SK-N-SH (cell line): ENCODE results near the gene TXNDC17. TPM values are rescaled to one million over a fixed set of nuclear protein-coding genes. Genes with fewer than 3 reads are reported as not detected.

Experiments
- CTCF ChIA-PET: fragments of 300-600, 350-600 bp; formaldehyde crosslinking; extraction: SDS; loops from one replicate; lab custom pipeline; 2021; lab: Yijun Ruan, JAX
- POLR2A ChIA-PET: fragments of 350-600 bp; sonication (Branson Sonifier 250); formaldehyde crosslinking; extraction: SDS; loops from one replicate; lab custom pipeline; 2020; ENCODE audit warnings: antibody characterized with exemption, inconsistent platforms; lab: Yijun Ruan, JAX
- DNase-seq: peaks from one replicate; pipeline ENCODE4 v3.0.0; 2012
- H2AFZ ChIP-seq: fragments of 200-600 bp; sonication (generic); 2 replicates; pipeline ENCODE4 v1.8.1; 2016; ENCODE audit warnings: antibody characterized with exemption, mild to moderate bottlenecking, low read depth
- H3F3A ChIP-seq: fragments of 200-600 bp; sonication (generic); replicated peaks from 2 replicates; pipeline ENCODE3; 2016; ENCODE audit warnings: antibody characterized with exemption, mild to moderate bottlenecking; ENCODE audit not compliant: insufficient read depth
- H3K27ac ChIP-seq, 2 experiments: fragments of 200-500 bp in 1 of 2; fragments of 200-600 bp in 1 of 2; sonication (Bioruptor generic) in 1 of 2; sonication (generic), shearing (Covaris generic) in 1 of 2; 2 replicates each; pipeline versions ENCODE4 v1.5.1 to v1.6.1; 2014 to 2016; ENCODE audit warnings: low read depth in 2 of 2, inconsistent platforms in 1 of 2, low read length in 1 of 2, mild to moderate bottlenecking in 1 of 2, mixed read lengths in 1 of 2
- H3K27me3 ChIP-seq: fragments of 200-600 bp; sonication (generic), shearing (Covaris generic); 2 replicates; pipeline ENCODE4 v1.6.1; 2016; ENCODE audit warnings: mixed run types; ENCODE audit not compliant: insufficient read depth
- H3K36me3 ChIP-seq, 2 experiments: fragments of 200-500 bp in 1 of 2; fragments of 200-600 bp in 1 of 2; sonication (Bioruptor generic) in 1 of 2; sonication (generic) in 1 of 2; replicated peaks in 1 of 2; 2 replicates each; pipeline versions ENCODE3 to v1.5.1; 2014 to 2016; ENCODE audit warnings: low read length in 1 of 2, mild to moderate bottlenecking in 1 of 2; ENCODE audit not compliant: insufficient read depth in 2 of 2, control insufficient read depth in 1 of 2
- H3K4me1 ChIP-seq, 2 experiments: fragments of 200-500 bp in 1 of 2; fragments of 200-600 bp in 1 of 2; sonication (Bioruptor generic) in 1 of 2; sonication (generic), shearing (Covaris generic) in 1 of 2; 2 replicates each; pipeline versions ENCODE4 v1.5.1 to v1.6.1; 2014 to 2016; ENCODE audit warnings: low read depth in 1 of 2, low read length in 1 of 2, mixed run types in 1 of 2; ENCODE audit not compliant: insufficient read depth in 2 of 2, control insufficient read depth in 1 of 2
- H3K4me2 ChIP-seq: fragments of 200-600 bp; sonication (generic), shearing (Covaris generic); 2 replicates; pipeline ENCODE4 v1.6.1; 2017; ENCODE audit warnings: mixed run types
- H3K4me3 ChIP-seq, 2 experiments: fragments of 200-500 bp in 1 of 2; fragments of 200-600 bp in 1 of 2; sonication (Bioruptor generic) in 1 of 2; sonication (generic), shearing (Covaris generic) in 1 of 2; 2 replicates each; pipeline versions ENCODE4 v1.5.1 to v1.8.1; 2014 to 2016; ENCODE audit warnings: low read depth in 2 of 2, inconsistent platforms in 1 of 2, low read length in 1 of 2, mild to moderate bottlenecking in 1 of 2, mixed read lengths in 1 of 2, moderate library complexity in 1 of 2
- H3K79me2 ChIP-seq: fragments of 200-600 bp; sonication (generic); 2 replicates; pipeline ENCODE4 v1.8.1; 2017; ENCODE audit warnings: mild to moderate bottlenecking; ENCODE audit not compliant: insufficient read depth
- H3K9ac ChIP-seq: fragments of 200-600 bp; sonication (generic); 2 replicates; pipeline ENCODE4 v1.6.1; 2017; ENCODE audit warnings: mixed run types
- H3K9me2 ChIP-seq: fragments of 200-600 bp; sonication (generic); 2 replicates; pipeline ENCODE4 v1.6.1; 2017; ENCODE audit warnings: mixed run types
- H3K9me3 ChIP-seq: fragments of 200-600 bp; sonication (generic); 2 replicates; pipeline ENCODE4 v1.6.1; 2017; ENCODE audit warnings: mixed run types, mild to moderate bottlenecking, moderate library complexity
- H4K20me1 ChIP-seq: fragments of 200-600 bp; sonication (generic); 2 replicates; pipeline ENCODE4 v1.6.1; 2017; ENCODE audit warnings: mild to moderate bottlenecking, mixed run types; ENCODE audit not compliant: insufficient read depth
- CHD2 ChIP-seq: fragments of 150-350 bp; IDR thresholded peaks from 2 replicates; pipeline ENCODE4 v1.6.1; 2018; ENCODE audit warnings: low read length; ENCODE audit not compliant: partially characterized antibody
- ELF1 ChIP-seq: IDR thresholded peaks from 2 replicates; pipeline ENCODE4 v1.4.0; 2012
- EZH2phosphoT487 ChIP-seq: fragments of 200-600 bp; sonication (generic); IDR thresholded peaks from 2 replicates; pipeline ENCODE4 v1.6.1; 2017; ENCODE audit warnings: low read depth, mixed run types, mild to moderate bottlenecking, antibody characterized with exemption, moderate library complexity, borderline replicate concordance
- GATA2 ChIP-seq: sonication (generic); formaldehyde crosslinking; IDR thresholded peaks from 2 replicates; pipeline ENCODE4 v1.5.0; 2020; ENCODE audit warnings: mild to moderate bottlenecking, missing genetic modification reagents
- MEF2A ChIP-seq: IDR thresholded peaks from 2 replicates; pipeline ENCODE4 v1.4.0; 2012; ENCODE audit warnings: low read depth, borderline replicate concordance
- NFIC ChIP-seq: IDR thresholded peaks from 2 replicates; pipeline ENCODE4 v1.4.0; 2012; ENCODE audit warnings: borderline replicate concordance
- POLR2AphosphoS5 ChIP-seq: IDR thresholded peaks from 2 replicates; pipeline ENCODE4 v1.6.1; 2012; ENCODE audit warnings: low read depth, low read length
- RCOR1 ChIP-seq: fragments of 150-350 bp; IDR thresholded peaks from 2 replicates; pipeline ENCODE4 v1.6.1; 2017; ENCODE audit warnings: antibody characterized with exemption, low read length
- SMC3 ChIP-seq: IDR thresholded peaks from 2 replicates; pipeline ENCODE4 v1.6.1; 2012; ENCODE audit warnings: low read depth, low read length, improper control_type of control experiment
- TAF1 ChIP-seq: IDR thresholded peaks from 2 replicates; pipeline ENCODE4 v1.6.1; 2012; ENCODE audit warnings: low read depth, mild to moderate bottlenecking, low read length, moderate library complexity, borderline replicate concordance
- TEAD4 ChIP-seq: IDR thresholded peaks from 2 replicates; pipeline ENCODE4 v1.4.0; 2012; ENCODE audit warnings: mild to moderate bottlenecking, borderline replicate concordance; ENCODE audit not compliant: insufficient read depth
- WGBS: methylation state at CpG from one replicate; pipeline ENCODE4 v1.1.6; 2017; ENCODE audit warnings: low lambda C conversion rate; 5-methylcytosine and 5-hydroxymethylcytosine counted together
- polyA plus RNA-seq, 3 experiments: library from polyadenylated mRNA; depleted of rRNA; stranded (reverse); fragments of >200 nt; gene quantifications; 2 replicates each; pipeline ENCODE4 v1.2.3, GENCODE V29; 2012
- TF ChIP-seq, protein P1 (sequence below): IDR thresholded peaks from 2 replicates; pipeline ENCODE4 v1.4.0; 2012; ENCODE audit warnings: low read depth
- TF ChIP-seq, protein P2 (sequence below): IDR thresholded peaks from 2 replicates; pipeline ENCODE4 v1.4.0; 2012; ENCODE audit warnings: low read depth, borderline replicate concordance
- TF ChIP-seq, protein P3 (sequence below): fragments of 150-350 bp; IDR thresholded peaks from 2 replicates; pipeline ENCODE4 v1.6.1; 2016; ENCODE audit warnings: mild to moderate bottlenecking, low read depth, low read length
- TF ChIP-seq, protein P4 (sequence below): IDR thresholded peaks from 2 replicates; pipeline ENCODE4 v1.4.0; 2012; ENCODE audit warnings: low read depth, borderline replicate concordance
- TF ChIP-seq, protein P5 (sequence below): fragments of 150-350 bp; IDR thresholded peaks from 2 replicates; pipeline ENCODE4 v1.6.1; 2017; ENCODE audit warnings: antibody characterized with exemption, low read length, low read depth, borderline replicate concordance

The TXNDC17 gene
- polyA plus RNA-seq, 1 of the 3 experiments (the other 2 are of a cell fraction) = 644 TPM

DNA sequence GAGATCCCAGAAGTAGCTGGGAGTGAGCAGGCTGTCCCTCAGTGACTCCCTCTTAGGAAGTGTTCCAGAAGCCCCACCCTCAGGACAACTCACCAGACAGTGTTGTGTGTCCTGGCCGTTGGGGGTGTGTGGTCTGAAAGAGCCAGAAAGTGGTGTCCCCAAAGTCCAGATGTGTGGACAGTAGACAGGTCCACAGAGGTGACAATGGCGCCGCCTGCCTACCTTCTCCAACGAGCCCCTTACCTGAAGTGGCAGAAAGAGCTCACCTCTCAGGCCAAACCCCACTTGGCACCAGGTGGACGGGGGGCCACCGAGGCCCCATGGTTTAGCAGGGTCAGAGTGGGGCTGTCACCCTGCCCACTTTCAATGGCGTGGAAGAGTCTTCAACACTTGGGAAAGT, 30.6 kb downstream of the TXNDC17 start:
- CTCF ChIA-PET = interaction anchor here (1.1 to 1.4 kb wide), 2 partner anchors 31 to 171 kb away, joined by 3 read pairs; no protein-coding TSS in a partner anchor

DNA sequence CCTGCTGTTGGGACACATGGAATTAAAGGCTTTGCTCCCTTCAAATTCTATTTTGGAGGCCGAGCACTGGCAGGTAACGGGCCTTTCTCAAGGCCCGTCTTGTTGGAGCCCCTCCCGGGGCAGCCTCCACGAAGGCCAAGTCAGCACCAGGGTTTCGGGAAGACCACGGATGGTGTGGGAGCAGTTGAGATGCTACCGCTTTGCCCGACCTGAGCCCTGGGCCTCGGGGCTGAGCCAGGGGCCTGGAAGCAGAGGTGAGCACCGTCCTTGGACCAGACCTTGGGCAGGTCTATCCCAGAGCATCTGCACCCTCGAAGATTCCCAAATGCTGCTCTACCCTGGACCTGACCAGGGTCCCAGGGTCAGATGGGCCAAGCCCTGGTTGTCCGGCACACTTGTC, 33.7 kb downstream of the TXNDC17 start:
- WGBS = 48% methylated on average over 11 of the region's 13 CpGs
- POLR2A ChIA-PET = no interaction called here
- DNase-seq = no peak
- no peak for TF ChIP-seq POLR2AphosphoS5
- TF ChIP-seq, protein P1, sequence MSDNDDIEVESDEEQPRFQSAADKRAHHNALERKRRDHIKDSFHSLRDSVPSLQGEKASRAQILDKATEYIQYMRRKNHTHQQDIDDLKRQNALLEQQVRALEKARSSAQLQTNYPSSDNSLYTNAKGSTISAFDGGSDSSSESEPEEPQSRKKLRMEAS = no peak
- TF ChIP-seq, protein P2, sequence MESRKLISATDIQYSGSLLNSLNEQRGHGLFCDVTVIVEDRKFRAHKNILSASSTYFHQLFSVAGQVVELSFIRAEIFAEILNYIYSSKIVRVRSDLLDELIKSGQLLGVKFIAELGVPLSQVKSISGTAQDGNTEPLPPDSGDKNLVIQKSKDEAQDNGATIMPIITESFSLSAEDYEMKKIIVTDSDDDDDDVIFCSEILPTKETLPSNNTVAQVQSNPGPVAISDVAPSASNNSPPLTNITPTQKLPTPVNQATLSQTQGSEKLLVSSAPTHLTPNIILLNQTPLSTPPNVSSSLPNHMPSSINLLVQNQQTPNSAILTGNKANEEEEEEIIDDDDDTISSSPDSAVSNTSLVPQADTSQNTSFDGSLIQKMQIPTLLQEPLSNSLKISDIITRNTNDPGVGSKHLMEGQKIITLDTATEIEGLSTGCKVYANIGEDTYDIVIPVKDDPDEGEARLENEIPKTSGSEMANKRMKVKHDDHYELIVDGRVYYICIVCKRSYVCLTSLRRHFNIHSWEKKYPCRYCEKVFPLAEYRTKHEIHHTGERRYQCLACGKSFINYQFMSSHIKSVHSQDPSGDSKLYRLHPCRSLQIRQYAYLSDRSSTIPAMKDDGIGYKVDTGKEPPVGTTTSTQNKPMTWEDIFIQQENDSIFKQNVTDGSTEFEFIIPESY = no peak
- TF ChIP-seq RCOR1 = no peak
- no peak for TF ChIP-seq GATA2 (CRISPR knock-in tag)
- no peak for TF ChIP-seq TAF1
- TF ChIP-seq CHD2 = no peak
- TF ChIP-seq, protein P3, sequence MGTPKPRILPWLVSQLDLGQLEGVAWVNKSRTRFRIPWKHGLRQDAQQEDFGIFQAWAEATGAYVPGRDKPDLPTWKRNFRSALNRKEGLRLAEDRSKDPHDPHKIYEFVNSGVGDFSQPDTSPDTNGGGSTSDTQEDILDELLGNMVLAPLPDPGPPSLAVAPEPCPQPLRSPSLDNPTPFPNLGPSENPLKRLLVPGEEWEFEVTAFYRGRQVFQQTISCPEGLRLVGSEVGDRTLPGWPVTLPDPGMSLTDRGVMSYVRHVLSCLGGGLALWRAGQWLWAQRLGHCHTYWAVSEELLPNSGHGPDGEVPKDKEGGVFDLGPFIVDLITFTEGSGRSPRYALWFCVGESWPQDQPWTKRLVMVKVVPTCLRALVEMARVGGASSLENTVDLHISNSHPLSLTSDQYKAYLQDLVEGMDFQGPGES = no peak
- TF ChIP-seq EZH2phosphoT487 = no peak

More for the DNA sequence above, 30.6 kb downstream of the TXNDC17 start:
- TF ChIP-seq, protein P3 = no peak
- no peak for TF ChIP-seq NFIC
- TF ChIP-seq SMC3 = no peak
- no peak for TF ChIP-seq TAF1
- TF ChIP-seq, protein P4, sequence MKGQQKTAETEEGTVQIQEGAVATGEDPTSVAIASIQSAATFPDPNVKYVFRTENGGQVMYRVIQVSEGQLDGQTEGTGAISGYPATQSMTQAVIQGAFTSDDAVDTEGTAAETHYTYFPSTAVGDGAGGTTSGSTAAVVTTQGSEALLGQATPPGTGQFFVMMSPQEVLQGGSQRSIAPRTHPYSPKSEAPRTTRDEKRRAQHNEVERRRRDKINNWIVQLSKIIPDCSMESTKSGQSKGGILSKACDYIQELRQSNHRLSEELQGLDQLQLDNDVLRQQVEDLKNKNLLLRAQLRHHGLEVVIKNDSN = no peak
- TF ChIP-seq, protein P5, sequence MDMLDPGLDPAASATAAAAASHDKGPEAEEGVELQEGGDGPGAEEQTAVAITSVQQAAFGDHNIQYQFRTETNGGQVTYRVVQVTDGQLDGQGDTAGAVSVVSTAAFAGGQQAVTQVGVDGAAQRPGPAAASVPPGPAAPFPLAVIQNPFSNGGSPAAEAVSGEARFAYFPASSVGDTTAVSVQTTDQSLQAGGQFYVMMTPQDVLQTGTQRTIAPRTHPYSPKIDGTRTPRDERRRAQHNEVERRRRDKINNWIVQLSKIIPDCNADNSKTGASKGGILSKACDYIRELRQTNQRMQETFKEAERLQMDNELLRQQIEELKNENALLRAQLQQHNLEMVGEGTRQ = no peak
- no peak for TF ChIP-seq MEF2A
- no peak for TF ChIP-seq ELF1
- TF ChIP-seq TEAD4 = no peak
- TF ChIP-seq, protein P2 = no peak
- TF ChIP-seq GATA2 (CRISPR knock-in tag) = no peak
- no peak overlapping the region for H3K27ac ChIP-seq
- no peaks in the 10 kb centered on the region for H3K36me3 ChIP-seq
- H2AFZ ChIP-seq = no peak overlapping the region
- no peaks in the 10 kb centered on the region for H3K9me2 ChIP-seq
- no peaks in the 10 kb centered on the region for H3K9me3 ChIP-seq
- H3K4me1 ChIP-seq = no peaks in the 10 kb centered on the region
- no peaks in the 10 kb centered on the region for H3F3A ChIP-seq
- H4K20me1 ChIP-seq = no peaks in the 10 kb centered on the region
- no peak overlapping the region for H3K9ac ChIP-seq
- H3K4me2 ChIP-seq = no peak overlapping the region
- POLR2A ChIA-PET = no interaction called here
- no peak for DNase-seq
- WGBS = 12% methylated on average over 6 of the region's 7 CpGs
- no peak overlapping the region for H3K4me3 ChIP-seq
- no peaks in the 10 kb centered on the region for H3K79me2 ChIP-seq
- H3K27me3 ChIP-seq = peaks cover 74% of the 10 kb centered on the region

More for the DNA sequence above, 33.7 kb downstream of the TXNDC17 start:
- no peak overlapping the region for H3K4me2 ChIP-seq
- no peak overlapping the region for H2AFZ ChIP-seq
- peaks cover 78% of the 10 kb centered on the region for H3K27me3 ChIP-seq
- H3K4me3 ChIP-seq = no peak overlapping the region
- no peak overlapping the region for H3K27ac ChIP-seq
- no peaks in the 10 kb centered on the region for H3K9me2 ChIP-seq
- H3K4me1 ChIP-seq = no peaks in the 10 kb centered on the region
- no peaks in the 10 kb centered on the region for H3K9me3 ChIP-seq
- H4K20me1 ChIP-seq = no peaks in the 10 kb centered on the region
- H3K36me3 ChIP-seq = no peaks in the 10 kb centered on the region
- no peak overlapping the region for H3K9ac ChIP-seq
- no peaks in the 10 kb centered on the region for H3K79me2 ChIP-seq
- H3F3A ChIP-seq = no peaks in the 10 kb centered on the region
- CTCF ChIA-PET = interaction anchor here (1.4 kb wide), 1 partner anchor 9 kb away, joined by 6 read pairs; no protein-coding TSS in a partner anchor
